ENCODE data around the gene KRT8. TPM values are rescaled to one million over a fixed set of nuclear protein-coding genes. Genes with fewer than 3 reads are reported as not detected.

Gene KRT8
- total RNA-seq, 3 donors from 2014 or later (not counting 1 experiment from before 2014, with no cell fraction given): 0.24 to 0.25 TPM; not detected in 1

DNA sequence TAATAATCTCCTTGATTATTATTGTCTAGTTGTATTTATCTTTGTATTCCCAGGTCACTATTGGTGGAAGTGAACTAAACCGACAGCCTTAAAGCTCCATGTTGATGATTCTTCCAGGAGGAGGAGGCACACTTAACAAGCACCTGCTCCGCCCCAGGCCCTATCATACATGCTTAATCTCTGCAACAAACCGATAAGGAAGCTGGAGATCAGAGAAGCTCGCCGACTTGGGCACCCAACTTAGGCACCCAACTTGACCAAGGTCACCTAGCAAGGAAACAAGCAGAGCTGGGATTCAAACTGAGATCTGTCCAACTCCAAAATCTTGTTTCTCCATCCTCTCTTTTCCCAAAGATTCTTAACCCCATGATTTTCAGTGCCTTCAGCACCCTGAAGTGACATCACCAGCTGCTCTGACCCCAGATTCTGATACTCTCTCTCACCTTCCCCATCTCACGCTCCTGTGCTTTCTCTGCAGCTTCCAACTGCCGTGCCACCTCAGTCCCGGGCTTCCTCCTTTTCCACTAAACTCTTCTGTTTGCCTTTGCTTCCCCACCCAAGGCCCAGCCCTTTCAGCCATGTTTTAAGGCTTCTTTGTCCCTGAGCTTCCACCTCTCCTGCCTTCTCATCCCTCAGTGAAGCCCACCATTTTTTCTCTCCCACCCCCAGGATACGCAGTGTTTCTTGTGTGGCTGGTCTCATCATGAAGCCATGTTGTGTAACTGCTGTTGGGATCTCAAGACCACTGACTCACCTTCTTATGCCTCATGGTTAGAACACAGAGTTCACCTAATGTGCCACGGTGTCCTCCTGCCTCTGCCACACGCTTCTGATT, 37.4 kb upstream of the KRT8 start:
- TF ChIP-seq CTCF (IDR thresholded peaks at IDR 0.05): no peak
- no peak overlapping the region for H3K27ac ChIP-seq (ENCODE audit: low read length)
- intact Hi-C loops (cut with micrococcal nuclease): no loop called here
- no peak overlapping the region for H3K4me3 ChIP-seq (ENCODE audit: low read length)
- H3K4me1 ChIP-seq (ENCODE audit: control insufficient read depth, insufficient read depth, low read length): no peaks in the 10 kb centered on the region
- H3K9me3 Mint-ChIP-seq: peaks cover 2 to 5% of the 10 kb centered on the region in 2 donors
- 89% methylated on average over 10 of the region's 11 CpGs for WGBS (ENCODE audit: insufficient coverage)
- H3K36me3 ChIP-seq (ENCODE audit: control insufficient read depth, insufficient read depth, low read length): no peaks in the 10 kb centered on the region
- no peak for ATAC-seq
- no peaks in the 10 kb centered on the region for H3K4me1 Mint-ChIP-seq
- H3K9me3 ChIP-seq (ENCODE audit: control insufficient read depth, insufficient read depth, low read length): no peaks in the 10 kb centered on the region
- no peak overlapping the region for H3K4me3 Mint-ChIP-seq
- DNase-seq: no peak
- H3K27me3 Mint-ChIP-seq (ENCODE audit: low read depth in 2 of 2): peaks cover 20 to 26% of the 10 kb centered on the region in 2 donors
- H3K27ac Mint-ChIP-seq: no peak overlapping the region
- no peaks in the 10 kb centered on the region for H3K36me3 Mint-ChIP-seq
- H3K27me3 ChIP-seq (ENCODE audit: control insufficient read depth, insufficient read depth, low read length): peaks cover 3% of the 10 kb centered on the region

DNA sequence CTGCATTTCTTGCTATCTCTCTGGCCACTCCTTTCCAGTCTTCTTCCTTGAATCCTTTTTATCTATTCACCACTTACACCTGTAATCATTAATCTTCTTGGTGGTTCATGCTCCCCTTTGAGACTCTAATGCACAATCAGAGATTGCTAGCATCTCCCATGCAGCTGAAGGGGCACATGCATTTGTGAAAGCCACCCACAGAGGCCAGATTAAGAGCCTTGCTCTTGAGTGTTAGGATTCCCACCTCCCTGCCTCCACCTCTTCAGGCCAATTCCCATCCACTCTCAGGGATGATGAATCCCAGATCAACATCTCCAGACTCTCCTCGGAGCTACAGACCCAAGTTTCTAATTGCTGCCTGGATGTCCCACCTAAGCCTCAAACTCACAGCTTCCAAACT, 24.7 kb upstream of the KRT8 start:
- WGBS (ENCODE audit: insufficient coverage): 70% methylated on average over 1 of the region's 1 CpG
- ATAC-seq (no peak), DNase-seq (no peak)
- Mint-ChIP-seq H3K9me3 (no peaks in the 10 kb centered on the region), H3K36me3 (no peaks in the 10 kb centered on the region), H3K27ac (no peak overlapping the region), H3K4me1 (no peaks in the 10 kb centered on the region), H3K27me3 (ENCODE audit: low read depth in 2 of 2) (peaks cover 6 to 9% of the 10 kb centered on the region in 2 donors), H3K4me3 (no peak overlapping the region)
- Histone ChIP-seq H3K27ac (ENCODE audit: low read length) (no peak overlapping the region), H3K4me3 (ENCODE audit: low read length) (no peak overlapping the region), H3K27me3 (ENCODE audit: control insufficient read depth, insufficient read depth, low read length) (no peaks in the 10 kb centered on the region), H3K9me3 (ENCODE audit: control insufficient read depth, insufficient read depth, low read length) (no peaks in the 10 kb centered on the region), H3K4me1 (ENCODE audit: control insufficient read depth, insufficient read depth, low read length) (no peaks in the 10 kb centered on the region), H3K36me3 (ENCODE audit: control insufficient read depth, insufficient read depth, low read length) (no peaks in the 10 kb centered on the region)
- intact Hi-C loops (cut with micrococcal nuclease): no loop called here
- TF ChIP-seq CTCF (IDR thresholded peaks at IDR 0.05): no peak

- H3K4me1 Mint-ChIP-seq: no peaks in the 10 kb centered on the region
- Histone ChIP-seq H3K9me3 (ENCODE audit: control insufficient read depth, insufficient read depth, low read length) (no peaks in the 10 kb centered on the region), H3K27ac (ENCODE audit: low read length) (no peak overlapping the region), H3K27me3 (ENCODE audit: control insufficient read depth, insufficient read depth, low read length) (no peaks in the 10 kb centered on the region), H3K4me3 (ENCODE audit: low read length) (no peak overlapping the region), H3K36me3 (ENCODE audit: control insufficient read depth, insufficient read depth, low read length) (no peaks in the 10 kb centered on the region), H3K4me1 (ENCODE audit: control insufficient read depth, insufficient read depth, low read length) (no peaks in the 10 kb centered on the region)
- intact Hi-C loops (cut with micrococcal nuclease): no loop called here
- H3K4me3 Mint-ChIP-seq: no peak overlapping the region
- H3K36me3 Mint-ChIP-seq: no peaks in the 10 kb centered on the region
- H3K27ac Mint-ChIP-seq: no peak overlapping the region
- 96% methylated on average over 4 of the region's 4 CpGs for WGBS (ENCODE audit: insufficient coverage)
- ATAC-seq: no peak
- no peaks in the 10 kb centered on the region for H3K9me3 Mint-ChIP-seq
- peaks cover 6 to 9% of the 10 kb centered on the region in 2 donors for H3K27me3 Mint-ChIP-seq (ENCODE audit: low read depth in 2 of 2)
- TF ChIP-seq CTCF (IDR thresholded peaks at IDR 0.05): no peak
- no peak for DNase-seq
Measured at GRCh38 chr12:52927964-52928363, 23.1 kb upstream of the KRT8 start.
